ENCODE measurements around the gene ARAP3.

ARAP3 gene

GRCh38 chr5:141649972-141650371 lies 32.1 kb downstream of the ARAP3 start:
- H3K36me3 ChIP-seq (ENCODE audit: control insufficient read depth in 1 of 2, insufficient read depth in 2 of 2, low read length in 2 of 2) = peaks cover 11 to 22% of the 10 kb centered on the region in 2 experiments
- H3K79me2 ChIP-seq (ENCODE audit: control insufficient read depth, insufficient read depth, low read length, poor library complexity) = peaks cover 2% of the 10 kb centered on the region
- H4K91ac ChIP-seq (ENCODE audit: low read depth, low read length) = no peak overlapping the region
- H3K9me3 ChIP-seq (ENCODE audit: insufficient read depth, low read depth, low read length) = peaks cover 3% of the 10 kb centered on the region
- H2BK5ac ChIP-seq (ENCODE audit: low read depth, low read length, poor library complexity) = no peak overlapping the region
- H4K8ac ChIP-seq (ENCODE audit: low read depth, low read length) = no peak overlapping the region
- H3K4ac ChIP-seq (ENCODE audit: low read depth, low read length) = no peak overlapping the region
- H3K27ac ChIP-seq (ENCODE audit: low read depth, low read length) = no peak overlapping the region
- no peak overlapping the region for H2AFZ ChIP-seq (ENCODE audit: insufficient read depth, low read length, poor library complexity)
- no peak overlapping the region for H3K4me3 ChIP-seq (ENCODE audit: low read depth, low read length)
- H4K12ac ChIP-seq (ENCODE audit: low read depth, low read length) = no peak overlapping the region
- H2BK120ac ChIP-seq (ENCODE audit: insufficient read depth, low read length, poor library complexity) = no peak overlapping the region
- H3K79me1 ChIP-seq (ENCODE audit: low read length) = no peaks in the 10 kb centered on the region
- DNase-seq = no peak
- H3K18ac ChIP-seq (ENCODE audit: low read length) = no peak overlapping the region
- H3K9ac ChIP-seq (ENCODE audit: low read length) = no peak overlapping the region
- no peak overlapping the region for H3K23ac ChIP-seq (ENCODE audit: low read length)
- no peak overlapping the region for H3K4me2 ChIP-seq (ENCODE audit: low read length)
- H3K27me3 ChIP-seq (ENCODE audit: insufficient read depth, low read length) = no peaks in the 10 kb centered on the region
- H2BK12ac ChIP-seq (ENCODE audit: low read length) = no peak overlapping the region
- peaks cover 10% of the 10 kb centered on the region in 2 experiments for H3K4me1 ChIP-seq (ENCODE audit: control insufficient read depth in 1 of 2, insufficient read depth in 2 of 2, low read length in 2 of 2)
- H2AK5ac ChIP-seq (ENCODE audit: low read length) = no peak overlapping the region
- H3K14ac ChIP-seq (ENCODE audit: low read length) = no peak overlapping the region

DNA sequence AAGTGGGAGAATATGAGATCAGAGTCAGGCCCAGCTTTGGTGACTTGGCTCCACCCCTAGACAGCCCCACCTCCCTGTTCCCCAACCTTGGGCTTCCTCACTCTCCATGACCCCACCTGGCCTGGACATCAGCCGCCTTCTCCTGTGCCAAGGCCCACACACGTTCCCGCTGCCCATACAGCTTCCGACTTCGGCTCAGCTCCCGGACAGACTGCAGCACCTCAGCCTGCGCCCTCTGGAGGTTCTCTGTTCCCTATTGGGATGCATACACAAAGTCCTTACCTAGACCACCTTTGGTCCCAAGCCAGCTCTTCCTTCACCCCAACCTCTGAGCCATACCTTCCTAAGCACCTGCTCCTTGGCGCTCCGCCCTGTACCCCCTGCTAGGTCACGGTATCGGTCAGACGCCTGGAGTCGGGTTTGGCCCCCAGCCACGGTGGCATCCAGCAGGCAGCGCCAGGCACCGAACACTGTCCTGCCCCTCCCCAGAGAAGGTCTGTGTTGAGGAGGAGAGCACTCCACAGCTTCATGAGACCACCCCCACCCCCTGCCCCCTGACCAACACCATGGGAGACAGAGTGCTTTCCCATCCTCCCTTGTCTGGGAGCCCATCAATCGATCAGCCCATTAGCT lies 32.9 kb downstream of the ARAP3 start:
- WGBS (ENCODE audit: extremely low coverage, insufficient coverage, insufficient read length) = no CpG with 5 or more reads among the region's 17 CpGs
- H3K9ac ChIP-seq (ENCODE audit: low read length) = no peak overlapping the region
- H3K18ac ChIP-seq (ENCODE audit: low read length) = no peak overlapping the region
- H3K79me2 ChIP-seq (ENCODE audit: control insufficient read depth, insufficient read depth, low read length, poor library complexity) = peaks cover 2% of the 10 kb centered on the region
- H3K4me2 ChIP-seq (ENCODE audit: low read length) = no peak overlapping the region
- H2AFZ ChIP-seq (ENCODE audit: insufficient read depth, low read length, poor library complexity) = no peak overlapping the region
- no peak overlapping the region for H3K27ac ChIP-seq (ENCODE audit: low read depth, low read length)
- H2AK5ac ChIP-seq (ENCODE audit: low read length) = no peak overlapping the region
- DNase-seq = no peak
- no peak overlapping the region for H3K4me3 ChIP-seq (ENCODE audit: low read depth, low read length)
- no peak overlapping the region for H3K23ac ChIP-seq (ENCODE audit: low read length)
- H3K14ac ChIP-seq (ENCODE audit: low read length) = no peak overlapping the region
- peaks cover 10% of the 10 kb centered on the region in 2 experiments for H3K4me1 ChIP-seq (ENCODE audit: control insufficient read depth in 1 of 2, insufficient read depth in 2 of 2, low read length in 2 of 2)
- no peak overlapping the region for H2BK120ac ChIP-seq (ENCODE audit: insufficient read depth, low read length, poor library complexity)
- H3K79me1 ChIP-seq (ENCODE audit: low read length) = no peaks in the 10 kb centered on the region
- H2BK5ac ChIP-seq (ENCODE audit: low read depth, low read length, poor library complexity) = no peak overlapping the region
- H3K27me3 ChIP-seq (ENCODE audit: insufficient read depth, low read length) = no peaks in the 10 kb centered on the region
- H4K91ac ChIP-seq (ENCODE audit: low read depth, low read length) = no peak overlapping the region
- H4K12ac ChIP-seq (ENCODE audit: low read depth, low read length) = no peak overlapping the region
- no peak overlapping the region for H2BK12ac ChIP-seq (ENCODE audit: low read length)
- peaks cover 18 to 28% of the 10 kb centered on the region in 2 experiments for H3K36me3 ChIP-seq (ENCODE audit: control insufficient read depth in 1 of 2, insufficient read depth in 2 of 2, low read length in 2 of 2)
- H3K9me3 ChIP-seq (ENCODE audit: insufficient read depth, low read depth, low read length) = peaks cover 3% of the 10 kb centered on the region
- H3K4ac ChIP-seq (ENCODE audit: low read depth, low read length) = no peak overlapping the region
- H4K8ac ChIP-seq (ENCODE audit: low read depth, low read length) = no peak overlapping the region

DNA sequence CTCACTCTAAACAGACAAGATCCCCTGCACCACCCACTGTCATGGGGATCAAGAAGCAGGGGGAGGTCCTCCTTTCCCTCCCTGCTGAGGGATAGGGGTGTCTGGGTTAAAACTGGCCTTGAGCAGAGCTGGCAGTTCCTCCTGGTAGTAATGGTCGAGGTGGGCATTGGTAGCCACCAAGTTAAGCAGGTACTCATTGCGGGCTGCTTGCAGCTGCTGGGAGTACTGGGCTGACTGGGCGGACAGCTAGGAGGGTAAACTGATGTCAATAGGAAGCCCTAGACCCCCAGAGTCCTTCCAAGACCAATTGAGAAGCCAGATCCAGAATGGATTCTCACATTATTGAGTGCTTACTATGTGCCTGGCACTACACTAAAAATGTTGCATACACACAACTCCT lies 34.2 kb downstream of the ARAP3 start:
- no peak overlapping the region for H2BK5ac ChIP-seq (ENCODE audit: low read depth, low read length, poor library complexity)
- no peak overlapping the region for H2AK5ac ChIP-seq (ENCODE audit: low read length)
- H3K18ac ChIP-seq (ENCODE audit: low read length) = no peak overlapping the region
- no peak overlapping the region for H4K91ac ChIP-seq (ENCODE audit: low read depth, low read length)
- no peak overlapping the region for H2AFZ ChIP-seq (ENCODE audit: insufficient read depth, low read length, poor library complexity)
- H3K14ac ChIP-seq (ENCODE audit: low read length) = no peak overlapping the region
- peaks cover 3% of the 10 kb centered on the region for H3K9me3 ChIP-seq (ENCODE audit: insufficient read depth, low read depth, low read length)
- H3K9ac ChIP-seq (ENCODE audit: low read length) = no peak overlapping the region
- DNase-seq = no peak
- no peaks in the 10 kb centered on the region for H3K79me1 ChIP-seq (ENCODE audit: low read length)
- no peak overlapping the region for H3K4me2 ChIP-seq (ENCODE audit: low read length)
- H3K36me3 ChIP-seq (ENCODE audit: control insufficient read depth in 1 of 2, insufficient read depth in 2 of 2, low read length in 2 of 2) = peaks cover 17 to 24% of the 10 kb centered on the region in 2 experiments
- no peak overlapping the region for H2BK12ac ChIP-seq (ENCODE audit: low read length)
- peaks cover 2% of the 10 kb centered on the region for H3K79me2 ChIP-seq (ENCODE audit: control insufficient read depth, insufficient read depth, low read length, poor library complexity)
- WGBS (ENCODE audit: extremely low coverage, insufficient coverage, insufficient read length) = no CpG with 5 or more reads among the region's 3 CpGs
- no peak overlapping the region for H2BK120ac ChIP-seq (ENCODE audit: insufficient read depth, low read length, poor library complexity)
- H3K23ac ChIP-seq (ENCODE audit: low read length) = no peak overlapping the region
- H3K4ac ChIP-seq (ENCODE audit: low read depth, low read length) = no peak overlapping the region
- no peak overlapping the region for H4K8ac ChIP-seq (ENCODE audit: low read depth, low read length)
- H3K27me3 ChIP-seq (ENCODE audit: insufficient read depth, low read length) = no peaks in the 10 kb centered on the region
- no peak overlapping the region for H3K27ac ChIP-seq (ENCODE audit: low read depth, low read length)
- no peak overlapping the region for H4K12ac ChIP-seq (ENCODE audit: low read depth, low read length)
- H3K4me1 ChIP-seq (ENCODE audit: control insufficient read depth in 1 of 2, insufficient read depth in 2 of 2, low read length in 2 of 2) = peaks cover 10% of the 10 kb centered on the region in 2 experiments
- no peak overlapping the region for H3K4me3 ChIP-seq (ENCODE audit: low read depth, low read length)

DNA sequence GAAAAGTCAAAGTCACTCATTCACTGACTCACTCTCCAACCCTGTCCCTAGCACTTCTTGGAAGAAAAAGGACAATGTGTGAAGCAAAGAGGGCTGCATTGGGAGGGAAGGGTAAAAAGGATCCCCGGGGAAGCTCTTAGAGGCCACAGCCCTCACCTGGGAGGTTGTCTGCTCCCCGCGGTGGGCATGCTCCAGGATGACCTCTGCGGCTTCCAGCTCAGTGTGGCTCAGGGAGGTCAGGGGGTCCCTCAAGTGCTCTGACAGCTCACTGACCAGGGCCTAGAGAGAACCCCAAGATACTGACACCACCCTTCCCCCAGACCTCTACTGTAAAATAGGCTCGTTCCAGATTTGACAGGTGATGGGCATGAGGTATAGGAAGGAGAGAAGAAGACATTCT lies 34.8 kb downstream of the ARAP3 start:
- H3K9ac ChIP-seq (ENCODE audit: low read length) = no peak overlapping the region
- H3K4ac ChIP-seq (ENCODE audit: low read depth, low read length) = no peak overlapping the region
- DNase-seq = no peak

More for the DNA sequence above, 34.8 kb downstream of the ARAP3 start:
- H2AK5ac ChIP-seq (ENCODE audit: low read length) = no peak overlapping the region
- H2BK5ac ChIP-seq (ENCODE audit: low read depth, low read length, poor library complexity) = no peak overlapping the region
- H3K4me1 ChIP-seq (ENCODE audit: control insufficient read depth in 1 of 2, insufficient read depth in 2 of 2, low read length in 2 of 2) = peaks cover 10% of the 10 kb centered on the region in 2 experiments
- no peaks in the 10 kb centered on the region for H3K27me3 ChIP-seq (ENCODE audit: insufficient read depth, low read length)
- no peak overlapping the region for H2BK120ac ChIP-seq (ENCODE audit: insufficient read depth, low read length, poor library complexity)
- H3K9me3 ChIP-seq (ENCODE audit: insufficient read depth, low read depth, low read length) = peaks cover 3% of the 10 kb centered on the region
- H3K79me2 ChIP-seq (ENCODE audit: control insufficient read depth, insufficient read depth, low read length, poor library complexity) = peaks cover 2% of the 10 kb centered on the region
- H4K91ac ChIP-seq (ENCODE audit: low read depth, low read length) = no peak overlapping the region
- H3K4me2 ChIP-seq (ENCODE audit: low read length) = no peak overlapping the region
- H4K8ac ChIP-seq (ENCODE audit: low read depth, low read length) = no peak overlapping the region
- no peak overlapping the region for H3K18ac ChIP-seq (ENCODE audit: low read length)
- H3K27ac ChIP-seq (ENCODE audit: low read depth, low read length) = no peak overlapping the region
- H4K12ac ChIP-seq (ENCODE audit: low read depth, low read length) = no peak overlapping the region
- no peak overlapping the region for H2AFZ ChIP-seq (ENCODE audit: insufficient read depth, low read length, poor library complexity)
- WGBS (ENCODE audit: extremely low coverage, insufficient coverage, insufficient read length) = no CpG with 5 or more reads among the region's 5 CpGs
- no peak overlapping the region for H2BK12ac ChIP-seq (ENCODE audit: low read length)
- peak overlapping the region; percentile 33 for H3K4me3 ChIP-seq (ENCODE audit: low read depth, low read length)
- H3K36me3 ChIP-seq (ENCODE audit: control insufficient read depth in 1 of 2, insufficient read depth in 2 of 2, low read length in 2 of 2) = peaks cover 19 to 27% of the 10 kb centered on the region in 2 experiments
- H3K79me1 ChIP-seq (ENCODE audit: low read length) = no peaks in the 10 kb centered on the region
- H3K23ac ChIP-seq (ENCODE audit: low read length) = no peak overlapping the region
- no peak overlapping the region for H3K14ac ChIP-seq (ENCODE audit: low read length)

Data from trophoblast cell (in vitro differentiated cells and primary cell).